ENCODE measurements around the gene SH3D19. TPM values are rescaled to one million over a fixed set of nuclear protein-coding genes. Genes with fewer than 3 reads are reported as not detected.

The SH3D19 gene
- total and polyA plus RNA-seq, 8 donors, result 11.0 to 129 (median 67.1) TPM

DNA sequence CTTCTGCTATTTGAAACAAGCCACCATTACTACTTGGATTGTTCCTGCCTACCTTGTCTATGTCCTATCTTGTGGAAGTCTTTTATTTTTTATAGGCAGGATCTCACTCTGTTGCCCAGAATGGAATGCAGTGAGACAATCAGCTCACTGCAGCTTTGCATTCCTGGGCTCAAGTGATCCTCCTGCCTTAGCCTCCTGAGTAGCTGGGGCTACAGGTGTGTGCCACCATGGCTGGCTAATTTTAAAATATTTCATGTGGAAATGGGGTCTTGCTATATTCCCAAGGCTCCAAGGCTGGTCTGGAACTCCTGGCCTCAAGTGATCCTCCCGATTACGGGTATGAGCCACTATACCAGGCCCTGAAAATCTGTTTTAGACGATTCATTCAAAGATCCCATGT lies 218.3 kb downstream of the SH3D19 start:
- intact Hi-C loops (cut with DNase I; ENCODE audit: low total_unique reads), result no loop called here
- TF ChIP-seq POLR2AphosphoS5 (IDR thresholded peaks at IDR 0.05), result no peak
- Histone ChIP-seq H3K36me3 (peaks cover 56 to 99% (median 86%) of the 10 kb centered on the region in 4 donors), H3K4me1 (peaks cover 0 to 22% (median 6%) of the 10 kb centered on the region in 4 donors), H3K4me3 (no peak overlapping the region), H3K27me3 (no peaks in the 10 kb centered on the region), H3K9me3 (no peaks in the 10 kb centered on the region), H3K27ac (no peak overlapping the region)
- DNase-seq, result no peak
- WGBS, 5 donors, result 95 to 99% (median 96%) methylated on average over 3 of the region's 3 CpGs

DNA sequence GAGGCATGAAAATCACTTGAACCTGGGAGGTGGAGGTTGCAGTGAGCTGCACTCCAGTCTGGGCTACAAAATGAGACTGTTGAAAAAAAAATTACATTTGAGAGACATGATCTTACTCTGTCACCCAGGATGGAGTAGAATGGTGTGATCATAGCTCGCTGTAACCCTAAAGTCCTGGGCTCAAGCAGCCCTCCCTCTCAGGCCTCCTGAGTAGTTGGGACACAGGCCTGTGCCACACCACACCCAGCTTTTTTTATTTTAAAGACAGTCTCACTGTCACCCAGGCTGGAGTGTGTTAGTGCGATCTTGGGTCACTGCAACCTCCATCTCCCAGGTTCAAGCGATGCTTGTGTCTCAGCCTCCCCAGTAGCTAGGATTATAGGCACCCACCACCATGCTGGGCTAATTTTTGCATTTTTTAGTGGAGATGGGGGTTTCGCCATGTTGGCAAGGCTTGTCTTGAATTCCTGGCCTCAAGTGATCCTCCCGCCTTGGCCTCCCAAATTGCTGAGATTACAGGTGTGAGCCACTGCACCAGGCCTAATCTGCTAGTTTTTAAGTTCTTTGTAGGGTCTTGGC lies 219.9 kb downstream of the SH3D19 start:
- TF ChIP-seq POLR2A (IDR thresholded peaks at IDR 0.05) (no peak), EP300 (IDR thresholded peaks at IDR 0.05) (no peak), POLR2AphosphoS5 (IDR thresholded peaks at IDR 0.05) (no peak)
- TF ChIP-seq, protein P1, sequence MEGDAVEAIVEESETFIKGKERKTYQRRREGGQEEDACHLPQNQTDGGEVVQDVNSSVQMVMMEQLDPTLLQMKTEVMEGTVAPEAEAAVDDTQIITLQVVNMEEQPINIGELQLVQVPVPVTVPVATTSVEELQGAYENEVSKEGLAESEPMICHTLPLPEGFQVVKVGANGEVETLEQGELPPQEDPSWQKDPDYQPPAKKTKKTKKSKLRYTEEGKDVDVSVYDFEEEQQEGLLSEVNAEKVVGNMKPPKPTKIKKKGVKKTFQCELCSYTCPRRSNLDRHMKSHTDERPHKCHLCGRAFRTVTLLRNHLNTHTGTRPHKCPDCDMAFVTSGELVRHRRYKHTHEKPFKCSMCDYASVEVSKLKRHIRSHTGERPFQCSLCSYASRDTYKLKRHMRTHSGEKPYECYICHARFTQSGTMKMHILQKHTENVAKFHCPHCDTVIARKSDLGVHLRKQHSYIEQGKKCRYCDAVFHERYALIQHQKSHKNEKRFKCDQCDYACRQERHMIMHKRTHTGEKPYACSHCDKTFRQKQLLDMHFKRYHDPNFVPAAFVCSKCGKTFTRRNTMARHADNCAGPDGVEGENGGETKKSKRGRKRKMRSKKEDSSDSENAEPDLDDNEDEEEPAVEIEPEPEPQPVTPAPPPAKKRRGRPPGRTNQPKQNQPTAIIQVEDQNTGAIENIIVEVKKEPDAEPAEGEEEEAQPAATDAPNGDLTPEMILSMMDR (IDR thresholded peaks at IDR 0.05), result no peak
- Histone ChIP-seq H3K36me3 (peaks cover 66 to 94% (median 89%) of the 10 kb centered on the region in 4 donors), H3K4me1 (peaks cover 12 to 37% (median 20%) of the 10 kb centered on the region in 4 donors), H3K4me3 (no peak overlapping the region), H3K9me3 (no peaks in the 10 kb centered on the region), H3K27me3 (no peaks in the 10 kb centered on the region), H3K27ac (no peak overlapping the region)
- intact Hi-C loops (cut with DNase I; ENCODE audit: low total_unique reads), result no loop called here
- no peak for DNase-seq
- 93 to 100% (median 99%) methylated on average over 5 of the region's 5 CpGs for WGBS, 5 donors

DNA sequence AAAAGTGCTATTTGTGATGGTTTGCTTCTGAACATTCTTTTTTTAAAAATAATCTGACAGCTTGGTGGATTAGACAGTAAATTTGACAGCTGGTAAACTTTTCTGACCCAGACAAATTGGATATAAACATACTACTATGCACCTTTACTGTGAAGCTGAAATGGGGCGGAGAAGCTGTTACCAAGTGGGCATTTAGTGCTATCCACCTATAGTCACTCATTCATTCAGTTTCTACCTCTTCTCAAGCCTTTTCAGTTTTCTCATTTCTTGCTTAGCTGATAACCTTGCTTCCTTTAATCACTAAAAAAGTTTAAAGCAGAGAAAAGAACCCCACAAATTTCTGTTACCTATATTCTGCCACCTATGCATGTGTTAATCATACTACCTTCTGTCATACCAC lies 220.8 kb downstream of the SH3D19 start:
- Histone ChIP-seq H3K36me3 (peaks cover 64 to 88% (median 83%) of the 10 kb centered on the region in 4 donors), H3K4me3 (no peak overlapping the region), H3K4me1 (peaks cover 15 to 40% (median 24%) of the 10 kb centered on the region in 4 donors), H3K27me3 (no peaks in the 10 kb centered on the region), H3K9me3 (no peaks in the 10 kb centered on the region), H3K27ac (no peak overlapping the region)
- 97 to 100% (median 100%) methylated on average over 1 of the region's 1 CpG for WGBS, 5 donors
- intact Hi-C loops (cut with DNase I; ENCODE audit: low total_unique reads), result no loop called here
- no peak for DNase-seq
- TF ChIP-seq POLR2AphosphoS5 (IDR thresholded peaks at IDR 0.05) (no peak), POLR2A (IDR thresholded peaks at IDR 0.05) (no peak), EP300 (IDR thresholded peaks at IDR 0.05) (no peak)
- TF ChIP-seq, protein P1 (IDR thresholded peaks at IDR 0.05), result no peak

DNA sequence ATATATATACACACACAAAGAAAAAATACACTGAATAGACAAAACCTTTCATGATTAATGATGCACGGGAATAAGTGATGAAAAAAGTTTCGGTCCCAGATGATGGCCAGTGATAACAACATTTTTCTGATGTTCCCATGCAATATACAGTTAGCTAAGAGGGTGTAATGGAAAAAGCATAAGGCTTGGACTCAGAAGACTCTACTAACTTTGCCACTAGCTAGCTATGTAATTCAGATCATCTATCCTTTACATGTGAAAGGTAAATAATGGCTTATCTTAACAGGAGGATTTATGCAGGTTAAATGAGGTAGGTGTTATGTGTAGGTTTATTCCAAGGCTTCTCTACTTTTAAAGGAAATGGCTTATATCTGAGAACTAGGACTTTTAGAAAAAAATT lies 221.6 kb downstream of the SH3D19 start:
- H3K27me3 ChIP-seq, result no peaks in the 10 kb centered on the region
- peak overlapping the region in 1 of 5 donors; percentile 22 for H3K27ac ChIP-seq
- TF ChIP-seq POLR2AphosphoS5 (IDR thresholded peaks at IDR 0.05) (no peak), POLR2A (IDR thresholded peaks at IDR 0.05) (no peak), EP300 (IDR thresholded peaks at IDR 0.05) (no peak)
- TF ChIP-seq, protein P1 (IDR thresholded peaks at IDR 0.05), result no peak
- peaks cover 15 to 45% (median 26%) of the 10 kb centered on the region in 4 donors for H3K4me1 ChIP-seq
- DNase-seq, result no peak
- no peak overlapping the region for H3K4me3 ChIP-seq
- intact Hi-C loops (cut with DNase I; ENCODE audit: low total_unique reads), result no loop called here
- H3K9me3 ChIP-seq, result no peaks in the 10 kb centered on the region
- H3K36me3 ChIP-seq, result peaks cover 64 to 81% (median 77%) of the 10 kb centered on the region in 4 donors
- WGBS, 5 donors, result 64 to 70% (median 68%) methylated on average over 2 of the region's 2 CpGs

DNA sequence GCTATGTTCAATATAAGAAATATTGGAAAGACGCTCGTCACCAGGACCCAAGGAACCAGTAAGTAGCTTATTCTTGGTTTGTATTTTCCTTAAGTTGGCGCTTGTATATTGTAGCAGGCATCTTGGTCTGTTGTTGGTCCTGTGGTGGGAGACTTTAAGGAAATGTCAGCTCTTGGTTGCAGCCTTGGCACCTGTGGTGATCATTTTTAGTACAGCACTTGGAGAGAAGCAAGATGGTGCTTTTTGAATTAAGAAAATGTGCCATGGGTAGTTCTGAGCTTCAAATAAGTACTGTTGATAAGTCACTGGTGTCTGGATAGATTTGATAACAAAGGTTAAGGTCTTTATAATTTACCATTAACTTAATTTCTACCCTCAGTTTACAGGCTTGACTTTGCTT lies 224.9 kb downstream of the SH3D19 start:
- Histone ChIP-seq H3K4me3 (peak overlapping the region; percentile 75 to 83 (median 78)), H3K27ac (peak overlapping the region in 4 of 5 donors; percentile 86 to 96 (median 96)), H3K4me1 (peaks cover 15 to 50% (median 26%) of the 10 kb centered on the region in 4 donors), H3K36me3 (peaks cover 43 to 49% (median 45%) of the 10 kb centered on the region in 4 donors), H3K9me3 (no peaks in the 10 kb centered on the region), H3K27me3 (no peaks in the 10 kb centered on the region)
- TF ChIP-seq EP300 (IDR thresholded peaks at IDR 0.05) (no peak), POLR2AphosphoS5 (IDR thresholded peaks at IDR 0.05) (no peak), POLR2A (IDR thresholded peaks at IDR 0.05) (no peak)
- TF ChIP-seq, protein P1 (IDR thresholded peaks at IDR 0.05), result no peak
- no peak for DNase-seq
- intact Hi-C loops (cut with DNase I; ENCODE audit: low total_unique reads), result no loop called here
- 3 to 9% (median 6%) methylated on average over 3 of the region's 3 CpGs for WGBS, 5 donors
